Ascending aorta (tissue), 2 donors: ENCODE measurements around the gene CFAP77. TPM values are rescaled to one million over a fixed set of nuclear protein-coding genes. Genes with fewer than 3 reads are reported as not detected.
"Not testable (repeated sequence)": the region's sequence is repeated elsewhere in the genome, so short reads cannot be mapped to it uniquely, and the experiment has no call there.

Source experiments
- DNase-seq, 2 donors: peaks; one replicate each; pipeline ENCODE4 v3.0.0-alpha.2; 2019; ENCODE audit warnings: low spot score in 2 of 2
- H3K27ac ChIP-seq, 2 donors: fragments of 200-600 bp; sonication (generic); one replicate each; pipeline ENCODE4 v1.5.1; 2016 to 2017; ENCODE audit warnings: mild to moderate bottlenecking in 1 of 2
- H3K27me3 ChIP-seq: fragments of 200-600 bp; sonication (generic); one replicate; pipeline ENCODE4 v1.5.1; 2017
- H3K36me3 ChIP-seq, 2 donors: fragments of 200-600 bp; sonication (generic); one replicate each; pipeline ENCODE4 v1.5.1; 2016
- H3K4me1 ChIP-seq, 2 donors: fragments of 200-600 bp; sonication (generic); one replicate each; pipeline ENCODE4 v1.5.1; 2016 to 2017; ENCODE audit warnings: mild to moderate bottlenecking in 1 of 2
- H3K4me3 ChIP-seq, 2 donors: fragments of 200-600 bp; sonication (generic); one replicate each; pipeline ENCODE4 v1.5.1; 2016 to 2017; ENCODE audit warnings: mild to moderate bottlenecking in 1 of 2
- H3K9me3 ChIP-seq, 2 donors: fragments of 200-600 bp; sonication (generic); one replicate each; pipeline ENCODE4 v1.5.1; 2016
- CTCF ChIP-seq, 3 experiments: fragments of 200-600 bp in 2 of 3; fragments of 450-650 bp in 1 of 3; sonication (generic) in 2 of 3; IDR thresholded peaks; one replicate each; pipeline ENCODE4 v1.5.1; 2016 to 2019; ENCODE audit warnings: antibody characterized with exemption in 3 of 3, mild to moderate bottlenecking in 1 of 3, moderate library complexity in 1 of 3
- intact Hi-C: fragments of 100-400 bp; cut with DNase I; formaldehyde crosslinking; loops from one replicate; pipeline ENCODE4 v1.15.1; 2023
- total RNA-seq: library from RNA; depleted of rRNA; stranded (reverse); fragments of >200 nt; gene quantifications from one replicate; pipeline ENCODE4 v1.1.0, GENCODE V29; 2016

Gene CFAP77
- total RNA-seq, 1 donor from 2014 or later, result not detected

- Histone ChIP-seq H3K4me3 (no peak overlapping the region), H3K36me3 (no peaks in the 10 kb centered on the region), H3K4me1 (no peaks in the 10 kb centered on the region), H3K9me3 (no peaks in the 10 kb centered on the region), H3K27ac (no peak overlapping the region), H3K27me3 (no peaks in the 10 kb centered on the region)
- no peak for DNase-seq
- TF ChIP-seq CTCF (IDR thresholded peaks at IDR 0.05), result no peak
- intact Hi-C loops, result no loop called here
Measured at GRCh38 chr9:132560616-132561202, 150.7 kb downstream of the CFAP77 start.

GRCh38 chr9:132562306-132562573 is 152.2 kb downstream of the CFAP77 start:
- no peaks in the 10 kb centered on the region for H3K36me3 ChIP-seq

GRCh38 chr9:132564526-132564925 is 154.5 kb downstream of the CFAP77 start:
- Histone ChIP-seq H3K4me3 (no peak overlapping the region), H3K27ac (no peak overlapping the region), H3K9me3 (no peaks in the 10 kb centered on the region), H3K36me3 (no peaks in the 10 kb centered on the region), H3K4me1 (no peaks in the 10 kb centered on the region), H3K27me3 (no peaks in the 10 kb centered on the region)
- DNase-seq, result no peak
- no peak for TF ChIP-seq CTCF (IDR thresholded peaks at IDR 0.05)
- intact Hi-C loops, result no loop called here

More at GRCh38 chr9:132562306-132562573, 152.2 kb downstream of the CFAP77 start:
- Histone ChIP-seq H3K4me3 (no peak overlapping the region), H3K27ac (no peak overlapping the region), H3K4me1 (no peaks in the 10 kb centered on the region), H3K9me3 (no peaks in the 10 kb centered on the region), H3K27me3 (no peaks in the 10 kb centered on the region)
- intact Hi-C loops, result no loop called here
- no peak for TF ChIP-seq CTCF (IDR thresholded peaks at IDR 0.05)
- DNase-seq, result no peak

GRCh38 chr9:132568787-132569186 is 158.8 kb downstream of the CFAP77 start:
- H3K27ac ChIP-seq, DNase-seq, H3K4me3 ChIP-seq, intact Hi-C loops, H3K36me3 ChIP-seq, H3K4me1 ChIP-seq, H3K27me3 ChIP-seq, H3K9me3 ChIP-seq: not testable (repeated sequence)

GRCh38 chr9:132571806-132572600 is 162.0 kb downstream of the CFAP77 start:
- intact Hi-C loops, result no loop called here
- no peak for TF ChIP-seq CTCF (IDR thresholded peaks at IDR 0.05)
- H3K4me1 ChIP-seq, result no peaks in the 10 kb centered on the region
- no peak overlapping the region for H3K27ac ChIP-seq
- no peaks in the 10 kb centered on the region for H3K27me3 ChIP-seq
- H3K4me3 ChIP-seq, result no peak overlapping the region
- H3K36me3 ChIP-seq, result no peaks in the 10 kb centered on the region
- H3K9me3 ChIP-seq, result no peaks in the 10 kb centered on the region
- DNase-seq, result no peak

- Histone ChIP-seq H3K36me3 (no peaks in the 10 kb centered on the region), H3K27ac (no peak overlapping the region), H3K4me1 (no peaks in the 10 kb centered on the region), H3K4me3 (no peak overlapping the region), H3K27me3 (no peaks in the 10 kb centered on the region), H3K9me3 (no peaks in the 10 kb centered on the region)
- no peak for TF ChIP-seq CTCF (IDR thresholded peaks at IDR 0.05)
- no peak for DNase-seq
- intact Hi-C loops, result no loop called here
Measured at GRCh38 chr9:132572921-132573320, 162.9 kb downstream of the CFAP77 start.
